Measurements from ENCODE around the gene SESN1. TPM values are rescaled to one million over a fixed set of nuclear protein-coding genes. Genes with fewer than 3 reads are reported as not detected.
A peak's percentile ranks its signal among the peaks of the same experiment; 100 is the strongest.

The SESN1 gene
- total and polyA plus RNA-seq, 2 donors (not counting 1 experiment from before 2014, with no cell fraction given) = 16.2 to 28.6 TPM

- H3K4me3 ChIP-seq (ENCODE audit: control extremely low read depth in 1 of 5, extremely low read depth in 1 of 5, insufficient read depth in 1 of 5, low read depth in 2 of 5, low read length in 4 of 5) = peak overlapping the region; percentile 77 to 97 (median 89)
- intact Hi-C loops (cut with micrococcal nuclease) = loop anchor here (1.0 to 5.0 kb wide), 6 partner anchors 63 to 752 kb away; partner anchors contain the start of genes ARMC2, CD164 and CEP57L1
- peak; percentile 94 for DNase-seq
- H2AFZ ChIP-seq (ENCODE audit: insufficient read depth, low read depth, low read length, poor library complexity, severe bottlenecking) = peak overlapping the region; percentile 75
- H3K27me3 Mint-ChIP-seq = no peaks in the 10 kb centered on the region
- H3K27me3 ChIP-seq (replicated peaks in 1 of 4; ENCODE audit: control extremely low read depth in 1 of 4, control insufficient read depth in 3 of 4, insufficient read depth in 4 of 4, low read length in 3 of 4) = no peaks in the 10 kb centered on the region
- POLR2A ChIA-PET = no interaction called here
- peaks cover 64% of the 10 kb centered on the region for H3K4me1 Mint-ChIP-seq
- no peaks in the 10 kb centered on the region for H3K9me3 Mint-ChIP-seq (ENCODE audit: insufficient read depth)
- H3K4me1 ChIP-seq (ENCODE audit: control insufficient read depth in 2 of 2, insufficient read depth in 2 of 2, low read length in 2 of 2) = peaks cover 32 to 52% of the 10 kb centered on the region in 2 donors
- no peak for TF ChIP-seq EZH2 (IDR thresholded peaks at IDR 0.05; ENCODE audit: borderline replicate concordance, insufficient read depth, low read depth, low read length, poor library complexity, severe bottlenecking)
- no peak for TF ChIP-seq CTCF (IDR thresholded peaks at IDR 0.05)
- peaks cover 11% of the 10 kb centered on the region for H4K20me1 ChIP-seq (ENCODE audit: control insufficient read depth, insufficient read depth, low read length, poor library complexity, severe bottlenecking)
- peak; percentile 98 for ATAC-seq (ENCODE audit: low read depth)
- H3K79me2 ChIP-seq (ENCODE audit: control insufficient read depth, insufficient read depth, low read length) = peaks cover 28% of the 10 kb centered on the region
- WGBS (ENCODE audit: insufficient coverage) = under 1% methylated on average over 78 of the region's 80 CpGs
- no peaks in the 10 kb centered on the region for H3K9me3 ChIP-seq (ENCODE audit: control extremely low read depth in 1 of 3, control insufficient read depth in 2 of 3, insufficient read depth in 1 of 3, low read length in 2 of 3)
- peak overlapping the region; percentile 87 to 90 for H3K27ac ChIP-seq (ENCODE audit: low read length in 2 of 2)
- no peaks in the 10 kb centered on the region for H3K36me3 ChIP-seq (replicated peaks in 1 of 2; ENCODE audit: control extremely low read depth in 1 of 2, control insufficient read depth in 1 of 2, extremely low read depth in 1 of 2, insufficient read depth in 2 of 2, low read length in 1 of 2)
- H3K4me2 ChIP-seq (replicated peaks; ENCODE audit: low read depth, low read length, poor library complexity, severe bottlenecking) = peak overlapping the region; percentile 80
- CTCF ChIA-PET = interaction anchor here (1.2 to 1.6 kb wide), 2 partner anchors 64 to 468 kb away, joined by 3 to 8 read pairs; no protein-coding TSS in a partner anchor
- H3K4me3 Mint-ChIP-seq = peak overlapping the region; percentile 98
- peak overlapping the region; percentile 85 for H3K9ac ChIP-seq (ENCODE audit: low read length)
- H3K27ac Mint-ChIP-seq = peak overlapping the region; percentile 97
Observed at GRCh38 chr6:109009236-109009961, 85.2 kb downstream of the SESN1 start.
